Activated T-helper 2 cell treated with anti-CD3 and anti-CD28 coated beads, Interferon-gamma antibody, Interleukin-2, Interleukin-4, amounts not matched to agents 10 μg/mL and 5 μg/mL and 100 μg/mL, durations not matched to agents 14 hours and 24 hours and 36 hours (primary cell): ENCODE data around the gene FCRL6. TPM values are rescaled to one million over a fixed set of nuclear protein-coding genes. Genes with fewer than 3 reads are reported as not detected.

Experiments
- DNase-seq: peaks from one replicate; pipeline ENCODE4 v3.0.0; 2021; ENCODE audit warnings: low spot score
- H3K27ac Mint-ChIP-seq: one replicate; pipeline ENCODE4 v1.8.0; 2021; ENCODE audit warnings: mixed read lengths
- H3K27me3 Mint-ChIP-seq: one replicate; pipeline ENCODE4 v1.8.0; 2021; ENCODE audit warnings: low read depth, mixed read lengths
- H3K36me3 Mint-ChIP-seq: one replicate; pipeline ENCODE4 v1.8.0; 2021; ENCODE audit warnings: low read depth, mixed read lengths
- H3K4me1 Mint-ChIP-seq: one replicate; pipeline ENCODE4 v1.8.0; 2021; ENCODE audit warnings: low read depth, mixed read lengths
- H3K4me3 Mint-ChIP-seq: one replicate; pipeline ENCODE4 v1.8.0; 2021; ENCODE audit warnings: low read depth, mild to moderate bottlenecking, moderate library complexity, mixed read lengths
- H3K9me3 Mint-ChIP-seq: one replicate; pipeline ENCODE4 v1.8.0; 2021; ENCODE audit warnings: mixed read lengths
- intact Hi-C: fragments of 100-400 bp; cut with micrococcal nuclease; formaldehyde crosslinking; loops from one replicate; pipeline ENCODE4 v1.15.1; 2023
- total RNA-seq: library from RNA; stranded (reverse); gene quantifications from 2 replicates; pipeline ENCODE4 v1.2.3, GENCODE V29; 2022

The FCRL6 gene
- total RNA-seq, 1 donor from 2014 or later: not detected

GRCh38 chr1:159781992-159782391 is 20.2 kb upstream of the FCRL6 start:
- Mint-ChIP-seq H3K4me3 (peak overlapping the region; percentile 73), H3K27ac (no peak overlapping the region), H3K27me3 (peaks cover 19% of the 10 kb centered on the region), H3K4me1 (peaks cover 7% of the 10 kb centered on the region), H3K36me3 (no peaks in the 10 kb centered on the region), H3K9me3 (no peaks in the 10 kb centered on the region)
- intact Hi-C loops: loop anchor here (2.0 to 5.0 kb wide), 3 partner anchors 40 to 250 kb away; partner anchors contain the start of gene PIGM
- no peak for DNase-seq

DNA sequence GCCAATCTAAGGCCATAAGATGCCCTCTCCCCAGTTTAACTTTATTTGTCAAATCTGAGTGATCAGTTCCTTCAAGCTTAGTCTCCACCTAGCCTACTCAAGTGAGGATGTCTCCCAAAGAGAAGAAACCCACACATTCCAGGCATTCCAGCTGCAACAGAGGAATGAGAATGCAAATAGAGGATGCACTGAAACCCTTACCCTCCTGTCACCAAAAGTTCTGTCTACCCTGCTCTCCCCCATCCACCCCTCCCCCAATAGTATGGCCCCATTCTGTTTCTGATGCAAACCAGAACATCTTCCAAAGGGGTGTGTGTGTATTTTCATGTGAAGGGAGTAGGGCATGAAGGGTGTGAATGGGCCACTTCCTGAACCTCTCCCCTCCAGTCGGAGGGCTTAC is 18.4 kb upstream of the FCRL6 start:
- Mint-ChIP-seq H3K27me3 (peaks cover 12% of the 10 kb centered on the region), H3K36me3 (no peaks in the 10 kb centered on the region), H3K4me1 (peaks cover 7% of the 10 kb centered on the region), H3K27ac (no peak overlapping the region), H3K9me3 (no peaks in the 10 kb centered on the region), H3K4me3 (no peak overlapping the region)
- intact Hi-C loops: loop anchor here (5.0 kb wide), 2 partner anchors 39 to 249 kb away; partner anchors contain the start of gene PIGM
- DNase-seq: no peak

DNA sequence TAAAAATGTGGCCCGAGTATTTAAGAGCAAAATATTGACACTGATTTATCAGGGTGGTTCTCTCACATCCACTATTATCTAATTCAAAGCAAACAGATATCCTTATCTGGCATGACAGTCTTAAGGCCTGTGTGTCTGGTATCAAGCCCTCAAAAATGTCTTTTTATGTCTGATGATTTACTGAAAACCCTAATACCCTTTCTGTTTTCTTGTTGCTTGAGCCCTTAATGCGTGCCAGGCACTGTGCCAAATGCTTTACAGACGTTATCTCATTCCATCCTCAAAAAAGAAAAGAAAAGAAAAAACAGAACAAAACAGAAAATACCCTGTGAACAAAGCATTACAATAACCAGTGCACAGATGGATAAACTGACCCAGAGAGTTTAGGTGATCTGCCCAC is 15.7 kb upstream of the FCRL6 start:
- Mint-ChIP-seq H3K27ac (no peak overlapping the region), H3K4me3 (no peak overlapping the region), H3K36me3 (no peaks in the 10 kb centered on the region), H3K27me3 (peaks cover 9% of the 10 kb centered on the region), H3K9me3 (no peaks in the 10 kb centered on the region), H3K4me1 (peaks cover 3% of the 10 kb centered on the region)
- intact Hi-C loops: no loop called here
- DNase-seq: no peak

DNA sequence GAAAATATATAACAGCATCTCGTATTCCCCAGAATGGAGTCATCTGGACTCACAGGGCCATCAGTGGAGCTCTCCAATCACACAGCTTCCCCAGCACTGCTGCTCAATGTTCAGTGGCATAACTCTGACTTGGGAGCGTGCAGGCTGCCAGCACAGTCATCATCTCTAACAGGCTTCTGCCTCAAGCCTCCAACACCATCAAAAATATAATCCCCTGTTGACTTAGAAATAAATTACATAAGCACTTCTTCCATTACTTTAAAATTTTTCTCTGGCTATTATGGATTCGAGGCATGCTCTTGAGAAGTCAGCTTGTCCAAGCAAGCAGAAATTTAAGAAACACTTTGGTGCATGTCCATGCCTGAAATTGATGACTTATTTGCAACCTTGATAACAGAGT is 15.2 kb upstream of the FCRL6 start:
- H3K4me3 Mint-ChIP-seq: no peak overlapping the region
- no peaks in the 10 kb centered on the region for H3K36me3 Mint-ChIP-seq
- intact Hi-C loops: no loop called here
- no peaks in the 10 kb centered on the region for H3K4me1 Mint-ChIP-seq
- H3K27ac Mint-ChIP-seq: no peak overlapping the region
- no peak for DNase-seq
- no peaks in the 10 kb centered on the region for H3K9me3 Mint-ChIP-seq
- H3K27me3 Mint-ChIP-seq: peaks cover 9% of the 10 kb centered on the region

- no peak overlapping the region for H3K27ac Mint-ChIP-seq
- DNase-seq: no peak
- intact Hi-C loops: no loop called here
- H3K4me1 Mint-ChIP-seq: no peaks in the 10 kb centered on the region
- peaks cover 13% of the 10 kb centered on the region for H3K27me3 Mint-ChIP-seq
- H3K4me3 Mint-ChIP-seq: no peak overlapping the region
- no peaks in the 10 kb centered on the region for H3K36me3 Mint-ChIP-seq
- H3K9me3 Mint-ChIP-seq: no peaks in the 10 kb centered on the region
Observed at GRCh38 chr1:159790237-159790917, 11.8 kb upstream of the FCRL6 start.

DNA sequence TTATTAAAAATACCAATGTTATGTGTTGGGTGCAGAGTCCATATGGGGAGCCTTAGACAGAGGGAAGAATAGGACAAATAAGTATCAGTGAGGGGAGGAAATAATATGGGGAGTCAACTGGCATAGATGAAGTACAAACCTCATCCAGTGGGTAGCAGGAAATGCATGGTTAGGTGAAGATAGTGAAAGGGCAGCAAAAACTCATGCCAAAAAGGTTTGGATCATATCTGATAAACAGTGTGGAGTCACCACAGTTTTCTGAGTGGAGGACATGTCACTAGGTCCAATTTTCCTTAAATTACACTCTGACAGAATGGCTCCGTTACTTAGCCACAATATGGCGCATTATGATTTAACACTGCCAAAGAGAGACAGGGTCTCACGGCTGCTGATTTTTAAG is 11.1 kb upstream of the FCRL6 start:
- H3K27me3 Mint-ChIP-seq: peaks cover 13% of the 10 kb centered on the region
- H3K36me3 Mint-ChIP-seq: no peaks in the 10 kb centered on the region
- DNase-seq: no peak
- no peak overlapping the region for H3K27ac Mint-ChIP-seq
- H3K4me3 Mint-ChIP-seq: no peak overlapping the region
- no peaks in the 10 kb centered on the region for H3K4me1 Mint-ChIP-seq
- no peaks in the 10 kb centered on the region for H3K9me3 Mint-ChIP-seq
- intact Hi-C loops: no loop called here

DNA sequence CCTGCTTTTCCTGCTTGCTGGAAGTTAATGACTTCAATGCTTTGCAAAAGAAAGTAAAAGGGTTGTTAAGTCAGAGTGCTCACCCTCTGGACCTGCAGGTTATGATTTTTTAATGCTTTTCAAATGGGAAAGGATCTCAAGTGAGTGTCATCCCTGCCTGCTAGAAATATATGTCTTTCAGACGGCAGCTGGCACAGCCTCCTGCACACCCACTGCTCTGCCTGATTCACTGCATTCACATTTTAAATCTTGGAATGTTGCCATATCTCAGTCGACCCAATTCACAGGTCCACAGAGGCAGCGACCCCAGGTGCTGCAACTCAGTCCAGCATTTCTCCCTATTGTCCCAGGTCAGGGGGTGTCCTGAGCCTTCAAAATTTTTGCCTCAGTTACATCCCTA is 10.7 kb upstream of the FCRL6 start:
- intact Hi-C loops: no loop called here
- no peak for DNase-seq
- no peak overlapping the region for H3K27ac Mint-ChIP-seq
- H3K36me3 Mint-ChIP-seq: no peaks in the 10 kb centered on the region
- H3K9me3 Mint-ChIP-seq: no peaks in the 10 kb centered on the region
- H3K4me3 Mint-ChIP-seq: no peak overlapping the region
- H3K4me1 Mint-ChIP-seq: no peaks in the 10 kb centered on the region
- H3K27me3 Mint-ChIP-seq: peaks cover 15% of the 10 kb centered on the region

DNA sequence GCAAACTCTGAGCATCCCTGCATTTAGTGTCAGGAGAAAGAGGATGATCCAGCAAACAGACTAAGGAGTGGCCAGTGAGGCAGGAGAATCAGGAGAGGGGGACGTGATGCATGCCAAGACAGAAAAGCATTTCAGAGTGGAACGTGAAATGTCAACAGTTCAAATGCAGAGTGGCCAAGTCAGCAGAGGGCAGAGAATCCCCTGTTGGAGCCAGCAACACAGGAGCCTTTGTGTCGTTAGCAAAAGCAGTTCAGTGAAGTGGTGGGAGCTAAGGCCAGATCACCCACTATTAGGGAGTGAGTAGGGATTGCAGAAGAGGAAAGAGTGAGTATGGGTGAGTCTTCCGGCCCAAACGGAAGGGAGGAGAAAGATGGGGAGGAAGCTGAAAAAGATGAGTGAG is 6.6 kb upstream of the FCRL6 start:
- Mint-ChIP-seq H3K9me3 (no peaks in the 10 kb centered on the region), H3K36me3 (no peaks in the 10 kb centered on the region), H3K27me3 (peaks cover 29% of the 10 kb centered on the region), H3K4me3 (no peak overlapping the region), H3K4me1 (peaks cover 9% of the 10 kb centered on the region), H3K27ac (no peak overlapping the region)
- intact Hi-C loops: no loop called here
- no peak for DNase-seq

DNA sequence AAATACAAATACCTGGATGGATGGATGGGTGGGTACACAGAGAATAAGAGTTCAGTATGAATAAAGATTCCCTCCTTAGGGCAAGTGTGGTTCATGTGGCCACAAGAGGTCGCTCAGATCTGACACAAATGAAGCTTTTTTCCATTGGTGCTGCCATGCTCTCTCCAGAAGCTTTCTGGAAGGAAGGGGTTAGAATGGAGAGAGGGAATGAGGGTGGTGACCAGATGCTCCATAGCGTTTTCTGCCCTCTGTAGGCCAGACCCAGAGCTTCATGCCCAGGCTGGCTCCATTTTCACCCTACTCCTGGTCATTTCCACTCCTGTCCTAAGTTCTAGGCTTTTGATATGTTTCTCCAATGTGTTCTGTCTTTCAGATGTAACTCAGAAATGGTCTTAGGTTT is 3.3 kb upstream of the FCRL6 start:
- DNase-seq: no peak
- peaks cover 11% of the 10 kb centered on the region for H3K4me1 Mint-ChIP-seq
- intact Hi-C loops: loop anchor here (1.0 kb wide), 2 partner anchors 92 to 208 kb away; no protein-coding TSS in a partner anchor
- H3K27me3 Mint-ChIP-seq: peaks cover 44% of the 10 kb centered on the region
- H3K9me3 Mint-ChIP-seq: no peaks in the 10 kb centered on the region
- no peak overlapping the region for H3K4me3 Mint-ChIP-seq
- no peak overlapping the region for H3K27ac Mint-ChIP-seq
- H3K36me3 Mint-ChIP-seq: no peaks in the 10 kb centered on the region

GRCh38 chr1:159799446-159799985 is 2.6 kb upstream of the FCRL6 start:
- Mint-ChIP-seq H3K4me3 (no peak overlapping the region), H3K27ac (no peak overlapping the region), H3K27me3 (peaks cover 48% of the 10 kb centered on the region), H3K4me1 (peaks cover 11% of the 10 kb centered on the region), H3K36me3 (no peaks in the 10 kb centered on the region), H3K9me3 (no peaks in the 10 kb centered on the region)
- intact Hi-C loops: loop anchor here (1.0 kb wide), 2 partner anchors 92 to 208 kb away; no protein-coding TSS in a partner anchor
- DNase-seq: no peak

- Mint-ChIP-seq H3K9me3 (no peaks in the 10 kb centered on the region), H3K4me1 (peaks cover 11% of the 10 kb centered on the region), H3K27me3 (peaks cover 54% of the 10 kb centered on the region), H3K36me3 (no peaks in the 10 kb centered on the region), H3K27ac (no peak overlapping the region), H3K4me3 (no peak overlapping the region)
- DNase-seq: no peak
- intact Hi-C loops: no loop called here
Observed at GRCh38 chr1:159800177-159800930, 1.8 kb upstream of the FCRL6 start.

GRCh38 chr1:159803956-159804689 is 2.0 kb downstream of the FCRL6 start:
- H3K9me3 Mint-ChIP-seq: no peaks in the 10 kb centered on the region
- no peak overlapping the region for H3K27ac Mint-ChIP-seq
- H3K27me3 Mint-ChIP-seq: peaks cover 54% of the 10 kb centered on the region
- intact Hi-C loops: no loop called here
- H3K36me3 Mint-ChIP-seq: no peaks in the 10 kb centered on the region
- no peak overlapping the region for H3K4me3 Mint-ChIP-seq
- no peak for DNase-seq
- H3K4me1 Mint-ChIP-seq: peaks cover 11% of the 10 kb centered on the region
